Heart left ventricle (tissue), 16 donors: ENCODE data around the gene CASP9. TPM values are rescaled to one million over a fixed set of nuclear protein-coding genes. Genes with fewer than 3 reads are reported as not detected.

Source experiments
- ATAC-seq, 4 donors: fragments of 200-7000 bp; cut with Tn5 transposase; one replicate each; pipeline ENCODE4 v1.9.1; 2020 to 2022; ENCODE audit warnings: moderate library complexity in 4 of 4, mild to moderate bottlenecking in 3 of 4, moderate number of reproducible peaks in 1 of 4
- DNase-seq, 5 donors: peaks; one replicate each; pipeline ENCODE4 v3.0.0-alpha.2; 2020
- H3K27ac ChIP-seq, 12 donors: fragments of 200-600 bp; sonication (generic) in 4 of 12; one replicate each; pipeline versions ENCODE4 v1.5.0 to v1.8.0; 2016 to 2022; ENCODE audit warnings: mild to moderate bottlenecking in 2 of 12
- H3K27me3 ChIP-seq, 9 donors: fragments of 200-600 bp; sonication (generic) in 2 of 9; one replicate each; pipeline versions ENCODE4 v1.5.1 to v1.8.0; 2016 to 2022; ENCODE audit warnings: mild to moderate bottlenecking in 3 of 9
- H3K36me3 ChIP-seq, 9 donors: fragments of 200-600 bp; sonication (generic) in 2 of 9; one replicate each; pipeline versions ENCODE4 v1.5.0 to v1.8.0; 2018 to 2022; ENCODE audit warnings: mild to moderate bottlenecking in 2 of 9
- H3K4me1 ChIP-seq, 12 donors: fragments of 200-600 bp; sonication (generic) in 4 of 12; one replicate each; pipeline versions ENCODE4 v1.5.0 to v1.8.0; 2016 to 2022; ENCODE audit warnings: mild to moderate bottlenecking in 3 of 12
- H3K4me3 ChIP-seq, 12 donors: fragments of 200-600 bp; sonication (generic) in 4 of 12; one replicate each; pipeline versions ENCODE4 v1.5.0 to v1.8.0; 2017 to 2022; ENCODE audit warnings: mild to moderate bottlenecking in 9 of 12, moderate library complexity in 4 of 12
- H3K9me3 ChIP-seq, 12 donors: fragments of 200-600 bp; sonication (generic) in 4 of 12; one replicate each; pipeline versions ENCODE4 v1.5.0 to v1.8.0; 2016 to 2022; ENCODE audit warnings: mild to moderate bottlenecking in 1 of 12
- POLR2A ChIP-seq, 2 donors: fragments of 450-650 bp; IDR thresholded peaks; one replicate each; pipeline ENCODE4 v1.6.1; 2017; ENCODE audit warnings: antibody characterized with exemption in 2 of 2, mild to moderate bottlenecking in 2 of 2, moderate library complexity in 2 of 2
- WGBS, 4 donors: extraction: QIAGEN DNeasy Blood & Tissue Kit in 2 of 4; methylation state at CpG; one replicate each; pipeline versions ENCODE4 v1.1.5 to v1.1.7; 2013 to 2018; 5-methylcytosine and 5-hydroxymethylcytosine counted together
- intact Hi-C, 10 donors: fragments of 100-400 bp; cut with DNase I; formaldehyde crosslinking; loops; one replicate each; pipeline versions ENCODE4 v1.11.1 to v1.14.2; 2022
- polyA plus RNA-seq, 2 donors: library from polyadenylated mRNA; stranded (reverse); fragments of 200-250 nt; gene quantifications; one replicate each; pipeline ENCODE4 v1.2.3, GENCODE V29; 2013
- total RNA-seq, 9 donors: library from RNA; depleted of rRNA in 2 of 9; stranded (reverse); fragments of >200 nt in 2 of 9; fragmentation: NEBNext Ultra II Directional in 3 of 9; extraction: Animal tissue kit (Norgen Biotek cat#: 25700) in 3 of 9; gene quantifications; one replicate each; pipeline versions ENCODE4 v1.1.0 to v1.2.4, GENCODE V29; 2016 to 2023
- TF ChIP-seq, protein P1 (sequence below), 12 donors: fragments of 200-600 bp; sonication (generic) in 4 of 12; IDR thresholded peaks; one replicate each; pipeline versions ENCODE4 v1.5.0 to v1.8.0; 2018 to 2022; ENCODE audit warnings: antibody characterized with exemption in 12 of 12, mild to moderate bottlenecking in 5 of 12
- donor health status: ischemic (EF 13 %, LVEDD 7.1; RV severe dilation, severe dysfunction).
- donor health status: healthy with polysubstance abuse.
- donor health status: DM: no; HTN: yes; CAD: no.
- donor health status: DM: no; HTN: no; CAD: no.
- donor health status: ischemic (EF 25% LVEDD 6.9; RV normal size, moderate dysfunction).
- donor health status: ischemic (EF 25% LVEDD 5.7; RV mildly dilated, moderate dysfunction).
- donor health status: healthy.
- donor health status: DM: yes; HTN: yes; CAD: no.
- donor health status: ischemic (EF 35%, LVEDD 5.7; RV mildly dilated, moderate dysfunction).
- donor health status: nonischemic (EF 11% LVEDD 7.7; RV severe dilation, severe dysfunction).
- donor health status: DM: yes; HTN: yes; CAD: no.
- donor health status: PGD.
- donor health status: ischemic (EF 29% LVEDD 5.4; RV normal size, mild dysfunction).
- donor health status: nonischemic (EF 23%, LVEDD 6.1; RV moderate dilation, normal function).

Gene CASP9
- total and polyA plus RNA-seq, 11 donors, result 8.6 to 16.9 (median 11.8) TPM

DNA sequence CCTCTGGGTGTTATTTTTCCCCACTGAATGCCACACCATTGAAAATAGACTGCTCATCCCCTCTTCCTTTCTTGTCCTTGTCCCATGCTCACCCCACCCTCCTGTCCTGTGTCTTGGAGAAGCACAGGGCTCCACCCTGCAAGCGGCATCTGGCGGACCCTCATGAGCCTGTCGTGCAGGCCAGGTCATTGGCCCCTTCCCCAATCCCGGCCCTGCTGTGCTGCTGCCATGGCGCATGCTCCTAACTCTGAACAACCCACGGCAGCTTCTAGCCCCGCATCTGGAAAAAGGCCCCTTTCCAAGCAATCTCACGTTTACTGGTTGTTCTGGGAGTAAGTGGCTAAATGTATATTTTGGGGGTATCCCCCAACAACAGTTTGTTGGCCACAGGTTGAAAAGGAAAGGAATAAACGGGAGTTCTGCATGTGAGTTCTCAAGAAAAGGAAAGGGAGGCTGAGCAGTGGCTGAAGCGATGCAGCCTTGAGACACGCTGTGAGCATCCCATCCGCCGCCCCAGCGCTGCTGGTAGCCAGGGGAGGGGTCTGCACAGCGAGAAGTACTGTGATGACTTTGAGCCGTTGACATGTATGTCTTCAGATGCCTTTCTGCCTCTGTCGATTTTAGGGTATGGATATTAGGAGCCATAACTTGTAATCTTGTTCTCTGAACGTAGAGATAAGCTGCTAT lies 44.5 kb upstream of the CASP9 start:
- Histone ChIP-seq H3K9me3 (no peaks in the 10 kb centered on the region), H3K4me3 (no peak overlapping the region), H3K27me3 (no peaks in the 10 kb centered on the region), H3K27ac (no peak overlapping the region), H3K4me1 (no peaks in the 10 kb centered on the region), H3K36me3 (peaks cover 0 to 84% (median 74%) of the 10 kb centered on the region in 9 donors)
- ATAC-seq, result no peak
- intact Hi-C loops, result no loop called here
- 87 to 89% (median 88%) methylated on average over 18 of the region's 18 CpGs for WGBS, 4 donors
- no peak for DNase-seq
- TF ChIP-seq POLR2A (IDR thresholded peaks at IDR 0.05), result no peak
- TF ChIP-seq, protein P1, sequence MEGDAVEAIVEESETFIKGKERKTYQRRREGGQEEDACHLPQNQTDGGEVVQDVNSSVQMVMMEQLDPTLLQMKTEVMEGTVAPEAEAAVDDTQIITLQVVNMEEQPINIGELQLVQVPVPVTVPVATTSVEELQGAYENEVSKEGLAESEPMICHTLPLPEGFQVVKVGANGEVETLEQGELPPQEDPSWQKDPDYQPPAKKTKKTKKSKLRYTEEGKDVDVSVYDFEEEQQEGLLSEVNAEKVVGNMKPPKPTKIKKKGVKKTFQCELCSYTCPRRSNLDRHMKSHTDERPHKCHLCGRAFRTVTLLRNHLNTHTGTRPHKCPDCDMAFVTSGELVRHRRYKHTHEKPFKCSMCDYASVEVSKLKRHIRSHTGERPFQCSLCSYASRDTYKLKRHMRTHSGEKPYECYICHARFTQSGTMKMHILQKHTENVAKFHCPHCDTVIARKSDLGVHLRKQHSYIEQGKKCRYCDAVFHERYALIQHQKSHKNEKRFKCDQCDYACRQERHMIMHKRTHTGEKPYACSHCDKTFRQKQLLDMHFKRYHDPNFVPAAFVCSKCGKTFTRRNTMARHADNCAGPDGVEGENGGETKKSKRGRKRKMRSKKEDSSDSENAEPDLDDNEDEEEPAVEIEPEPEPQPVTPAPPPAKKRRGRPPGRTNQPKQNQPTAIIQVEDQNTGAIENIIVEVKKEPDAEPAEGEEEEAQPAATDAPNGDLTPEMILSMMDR (IDR thresholded peaks at IDR 0.05), result no peak

DNA sequence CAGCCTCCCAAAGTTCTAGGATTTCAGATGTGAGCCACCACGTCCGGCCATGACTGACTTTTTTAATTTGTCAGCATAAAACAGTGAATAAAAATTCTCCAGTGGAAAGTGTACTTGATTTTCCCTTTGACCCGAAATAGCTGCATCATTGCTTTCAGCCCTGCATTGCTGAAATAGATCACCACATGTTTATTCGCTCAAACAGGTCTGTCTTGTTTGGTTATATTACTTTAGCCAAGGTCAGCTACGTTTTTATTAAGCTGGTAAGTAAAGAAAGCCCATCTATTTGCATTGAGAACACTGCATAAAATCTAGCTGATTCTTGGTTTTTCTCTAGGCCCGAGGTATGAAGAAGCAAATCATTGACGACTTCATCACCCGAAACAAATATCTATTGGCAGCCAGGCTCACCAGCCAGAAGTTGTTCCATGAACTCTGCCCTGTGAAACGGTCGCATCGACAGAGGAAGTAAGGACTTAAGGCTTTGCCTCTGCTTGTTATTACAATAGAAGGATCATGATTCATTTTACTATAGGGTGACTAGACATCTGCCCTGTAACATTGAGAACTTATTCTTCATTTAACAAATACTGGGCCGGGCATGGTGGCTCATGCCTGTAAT lies 35.3 kb upstream of the CASP9 start:
- DNase-seq, result no peak
- intact Hi-C loops, result no loop called here
- ATAC-seq, result no peak
- 94 to 95% (median 95%) methylated on average over 12 of the region's 12 CpGs for WGBS, 4 donors
- H3K27me3 ChIP-seq, result no peaks in the 10 kb centered on the region
- peaks cover 0 to 64% (median 53%) of the 10 kb centered on the region in 9 donors for H3K36me3 ChIP-seq
- H3K4me3 ChIP-seq, result no peak overlapping the region
- H3K4me1 ChIP-seq, result no peaks in the 10 kb centered on the region
- TF ChIP-seq, protein P1 (IDR thresholded peaks at IDR 0.05), result no peak
- TF ChIP-seq POLR2A (IDR thresholded peaks at IDR 0.05), result no peak
- H3K9me3 ChIP-seq, result no peaks in the 10 kb centered on the region
- H3K27ac ChIP-seq, result no peak overlapping the region

- H3K4me1 ChIP-seq, result no peaks in the 10 kb centered on the region
- H3K36me3 ChIP-seq, result peaks cover 0 to 63% (median 51%) of the 10 kb centered on the region in 9 donors
- no peak overlapping the region for H3K4me3 ChIP-seq
- ATAC-seq, result no peak
- H3K27me3 ChIP-seq, result no peaks in the 10 kb centered on the region
- TF ChIP-seq, protein P1 (IDR thresholded peaks at IDR 0.05), result no peak
- intact Hi-C loops, result no loop called here
- no peak for DNase-seq
- H3K9me3 ChIP-seq, result no peaks in the 10 kb centered on the region
- H3K27ac ChIP-seq, result no peak overlapping the region
- 94 to 96% (median 94%) methylated on average over 4 of the region's 4 CpGs for WGBS, 4 donors
Measured at GRCh38 chr1:15558516-15558915, 34.5 kb upstream of the CASP9 start.

- Histone ChIP-seq H3K36me3 (peaks cover 0 to 59% (median 51%) of the 10 kb centered on the region in 9 donors), H3K27me3 (no peaks in the 10 kb centered on the region), H3K9me3 (no peaks in the 10 kb centered on the region), H3K4me3 (no peak overlapping the region), H3K27ac (no peak overlapping the region), H3K4me1 (no peaks in the 10 kb centered on the region)
- intact Hi-C loops, result no loop called here
- ATAC-seq (no peak), DNase-seq (no peak)
- WGBS, 4 donors, result 89 to 96% (median 92%) methylated on average over 2 of the region's 2 CpGs
- TF ChIP-seq, protein P1 (IDR thresholded peaks at IDR 0.05), result no peak
- no peak for TF ChIP-seq POLR2A (IDR thresholded peaks at IDR 0.05)
Measured at GRCh38 chr1:15557594-15557993, 33.6 kb upstream of the CASP9 start.
